Loucy (cell line): ENCODE data around the gene INS.
A peak's percentile ranks its signal among the peaks of the same experiment; 100 is the strongest.

Experiments used
- H2AFZ ChIP-seq: fragments of 200-600 bp; sonication (generic); 2 replicates; pipeline ENCODE4 v1.6.0; 2016; ENCODE audit warnings: antibody characterized with exemption, mild to moderate bottlenecking, low read length, moderate library complexity
- H3F3A ChIP-seq: fragments of 200-600 bp; 2 replicates; pipeline ENCODE4 v1.6.0; 2016; ENCODE audit warnings: antibody characterized with exemption, low read depth, mild to moderate bottlenecking
- H3K27me3 ChIP-seq: fragments of 200-600 bp; sonication (generic); 2 replicates; pipeline ENCODE4 v1.6.1; 2014; ENCODE audit warnings: low read length, mild to moderate bottlenecking; ENCODE audit not compliant: insufficient read depth, poor library complexity, severe bottlenecking
- H3K36me3 ChIP-seq: fragments of 200-600 bp; sonication (generic); 2 replicates; pipeline ENCODE4 v1.6.1; 2016; ENCODE audit warnings: low read length; ENCODE audit not compliant: insufficient read depth
- H3K4me1 ChIP-seq: fragments of 200-600 bp; sonication (generic); 2 replicates; pipeline ENCODE4 v1.5.1; 2014; ENCODE audit warnings: low read length, mild to moderate bottlenecking; ENCODE audit not compliant: insufficient read depth, poor library complexity, severe bottlenecking
- H3K4me2 ChIP-seq: fragments of 200-600 bp; sonication (generic); 2 replicates; pipeline ENCODE4 v1.6.0; 2014; ENCODE audit warnings: antibody characterized with exemption, low read length, low read depth, mild to moderate bottlenecking; ENCODE audit not compliant: poor library complexity, severe bottlenecking
- H3K4me3 ChIP-seq: fragments of 200-600 bp; sonication (generic); 2 replicates; pipeline ENCODE4 v1.5.1; 2014; ENCODE audit warnings: low read length, mild to moderate bottlenecking, mixed read lengths; ENCODE audit not compliant: poor library complexity, severe bottlenecking
- H3K79me2 ChIP-seq: fragments of 200-600 bp; sonication (generic); 2 replicates; pipeline ENCODE4 v1.6.1; 2014; ENCODE audit warnings: low read length; ENCODE audit not compliant: insufficient read depth
- H3K9ac ChIP-seq: fragments of 200-600 bp; sonication (generic); 2 replicates; pipeline ENCODE4 v1.6.0; 2014; ENCODE audit warnings: mild to moderate bottlenecking, low read depth, low read length, moderate library complexity; ENCODE audit not compliant: poor library complexity, severe bottlenecking
- H3K9me2 ChIP-seq: fragments of 200-600 bp; sonication (generic); replicated peaks from 2 replicates; pipeline ENCODE4 v1.6.1; 2016; ENCODE audit warnings: low read depth, low read length, mixed read lengths
- H3K9me3 ChIP-seq: fragments of 200-600 bp; sonication (generic); 2 replicates; pipeline ENCODE4 v1.6.1; 2014; ENCODE audit warnings: mild to moderate bottlenecking, antibody characterized with exemption, low read length, low read depth; ENCODE audit not compliant: insufficient read depth
- H4K20me1 ChIP-seq: fragments of 200-600 bp; sonication (generic); 2 replicates; pipeline ENCODE4 v1.6.0; 2014; ENCODE audit warnings: antibody characterized with exemption, low read length, mild to moderate bottlenecking; ENCODE audit not compliant: insufficient read depth, poor library complexity, severe bottlenecking
- CTCF ChIP-seq: fragments of 200-600 bp; sonication (generic); conservative IDR thresholded peaks from 2 replicates; pipeline ENCODE4 v1.5.1; 2014; ENCODE audit warnings: mild to moderate bottlenecking, antibody characterized with exemption, low read length
- EZH2phosphoT487 ChIP-seq: fragments of 200-600 bp; IDR thresholded peaks from 2 replicates; pipeline ENCODE4 v1.6.1; 2018; ENCODE audit warnings: antibody characterized with exemption, mild to moderate bottlenecking, moderate library complexity, borderline replicate concordance

The INS gene

GRCh38 chr11:2186669-2187279, 25.8 kb upstream of the INS start:
- Histone ChIP-seq H3K4me1 (peaks cover 4% of the 10 kb centered on the region), H3K9me2 (no peaks in the 10 kb centered on the region), H3K4me2 (no peak overlapping the region), H3F3A (no peaks in the 10 kb centered on the region), H4K20me1 (no peaks in the 10 kb centered on the region), H3K9me3 (no peaks in the 10 kb centered on the region), H3K79me2 (no peaks in the 10 kb centered on the region), H3K4me3 (no peak overlapping the region), H3K36me3 (no peaks in the 10 kb centered on the region), H3K9ac (no peak overlapping the region), H3K27me3 (no peaks in the 10 kb centered on the region), H2AFZ (peak overlapping the region; percentile 62; the same call in 1 of the 2 replicates)
- TF ChIP-seq CTCF (peak; percentile 76), EZH2phosphoT487 (no peak)

GRCh38 chr11:2185324-2186085, 24.5 kb upstream of the INS start:
- no peak overlapping the region for H2AFZ ChIP-seq
- no peak overlapping the region for H3K9ac ChIP-seq
- H3K4me2 ChIP-seq, result peak overlapping the region; percentile 8
- TF ChIP-seq EZH2phosphoT487 (no peak), CTCF (no peak)
- H4K20me1 ChIP-seq, result no peaks in the 10 kb centered on the region
- no peaks in the 10 kb centered on the region for H3K36me3 ChIP-seq
- H3K9me2 ChIP-seq, result no peaks in the 10 kb centered on the region
- H3K4me1 ChIP-seq, result peaks cover 4% of the 10 kb centered on the region
- no peak overlapping the region for H3K4me3 ChIP-seq
- H3K9me3 ChIP-seq, result no peaks in the 10 kb centered on the region
- H3K27me3 ChIP-seq, result no peaks in the 10 kb centered on the region
- H3F3A ChIP-seq, result no peaks in the 10 kb centered on the region
- no peaks in the 10 kb centered on the region for H3K79me2 ChIP-seq

DNA sequence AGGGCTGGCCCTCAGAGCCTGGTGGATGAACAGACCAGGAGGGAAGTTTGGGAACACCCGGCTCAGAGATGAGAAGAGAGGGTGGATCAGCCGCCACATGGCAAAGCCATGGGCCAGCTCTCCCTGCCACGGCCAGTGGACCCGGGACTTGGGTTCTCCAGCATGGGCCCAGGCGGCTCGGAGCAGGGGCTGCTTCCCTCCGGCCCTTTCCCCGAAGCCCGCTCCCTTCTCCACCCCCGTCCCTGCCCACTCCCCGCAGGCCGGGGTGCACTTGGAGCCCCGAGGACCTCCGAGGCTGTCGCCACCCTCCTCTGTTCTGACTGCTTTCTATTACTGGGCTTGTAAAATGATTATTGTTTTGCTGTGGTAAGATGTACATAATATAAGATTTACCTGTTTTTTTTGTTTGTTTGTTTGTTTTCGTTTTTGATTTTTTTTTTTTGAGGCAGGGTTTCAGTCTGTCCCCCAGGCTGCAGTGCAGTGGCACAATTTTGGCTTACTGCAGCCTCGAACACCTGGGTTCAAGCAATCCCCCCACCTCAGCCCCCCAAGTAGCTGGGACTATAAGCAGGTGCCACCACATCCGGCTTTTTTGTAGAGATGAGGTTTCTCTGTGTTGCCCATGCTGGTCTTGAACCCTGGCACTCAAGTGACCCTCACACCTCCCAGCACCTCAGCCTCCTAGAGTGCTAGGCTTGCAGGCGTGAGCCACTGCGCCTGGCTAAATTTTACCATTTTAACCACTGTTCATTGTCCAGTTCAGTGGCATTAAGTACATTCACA, 21.9 kb upstream of the INS start:
- no peaks in the 10 kb centered on the region for H3K36me3 ChIP-seq
- H2AFZ ChIP-seq, result no peak overlapping the region
- H3K9me2 ChIP-seq, result no peaks in the 10 kb centered on the region
- H3K9me3 ChIP-seq, result no peaks in the 10 kb centered on the region
- no peaks in the 10 kb centered on the region for H3K27me3 ChIP-seq
- peaks cover 4% of the 10 kb centered on the region for H3K4me1 ChIP-seq
- no peaks in the 10 kb centered on the region for H4K20me1 ChIP-seq
- H3K4me2 ChIP-seq, result no peak overlapping the region
- H3F3A ChIP-seq, result no peaks in the 10 kb centered on the region
- H3K79me2 ChIP-seq, result no peaks in the 10 kb centered on the region
- no peak overlapping the region for H3K4me3 ChIP-seq
- no peak for TF ChIP-seq EZH2phosphoT487
- no peak for TF ChIP-seq CTCF
- no peak overlapping the region for H3K9ac ChIP-seq
